ENCODE data around the gene UBE3C. TPM values are rescaled to one million over a fixed set of nuclear protein-coding genes. Genes with fewer than 3 reads are reported as not detected.
"Not testable (repeated sequence)": the region's sequence is repeated elsewhere in the genome, so short reads cannot be mapped to it uniquely, and the experiment has no call there.

Gene UBE3C
- total RNA-seq, 1 donor from 2014 or later: 60.4 TPM

GRCh38 chr7:157235357-157236333 is 96.9 kb downstream of the UBE3C start:
- DNase-seq (ENCODE audit: low spot score): no peak

DNA sequence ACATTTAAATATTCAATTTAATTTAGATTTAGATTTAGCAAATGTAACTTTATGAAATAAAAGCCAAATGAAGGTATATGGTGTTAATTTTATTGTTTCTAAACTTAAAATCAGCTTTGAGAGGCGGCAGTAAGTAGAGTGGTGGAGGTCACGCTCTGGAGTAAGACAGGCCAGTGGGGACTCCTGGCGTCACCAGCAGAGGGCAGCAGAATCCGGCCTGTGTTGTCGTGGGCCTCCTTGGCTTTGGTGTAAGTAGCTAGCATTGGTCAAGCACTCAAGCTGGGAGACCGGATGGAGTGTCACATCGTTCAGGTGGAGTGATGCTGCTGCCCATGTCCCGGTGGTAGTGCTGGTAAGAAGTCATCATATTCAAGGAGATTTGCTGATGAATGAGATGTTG is 99.4 kb downstream of the UBE3C start:
- no peak for DNase-seq (ENCODE audit: low spot score)

DNA sequence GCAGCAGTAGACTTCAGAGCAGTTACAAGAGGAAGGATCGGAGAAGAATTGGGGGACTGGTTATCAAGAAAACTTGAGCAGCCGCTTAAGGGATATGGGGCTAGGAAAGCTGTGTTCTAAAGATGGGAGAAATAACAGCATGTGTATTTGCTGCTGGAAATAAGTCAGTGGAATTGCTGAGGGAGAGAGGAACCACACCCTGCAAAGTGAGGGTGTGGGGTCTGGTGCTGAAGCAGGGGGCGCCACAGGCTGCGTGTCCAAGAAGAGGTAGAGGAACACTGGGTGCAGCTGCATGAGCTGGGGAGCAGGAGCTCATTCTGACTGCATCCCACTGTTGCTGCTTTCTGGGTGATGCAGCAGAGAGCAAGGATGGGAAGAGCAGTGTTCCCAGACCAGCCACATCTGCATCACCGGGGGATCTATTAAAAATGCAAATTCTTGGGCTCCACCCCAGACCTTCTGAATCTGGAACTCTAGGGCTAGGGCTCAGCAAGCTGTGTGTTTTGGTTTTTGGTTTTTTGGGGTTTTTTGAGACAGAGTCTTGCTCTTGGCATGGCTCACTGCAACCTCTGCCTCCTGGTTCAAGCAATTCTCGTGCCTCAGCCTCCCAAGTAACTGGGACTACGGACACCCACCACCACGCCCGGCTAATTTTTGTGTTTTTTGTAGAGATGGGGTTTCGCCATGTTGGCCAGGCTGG is 101.0 kb downstream of the UBE3C start:
- DNase-seq (ENCODE audit: low spot score): no peak

GRCh38 chr7:157241631-157242030 is 102.9 kb downstream of the UBE3C start:
- DNase-seq (ENCODE audit: low spot score): no peak

DNA sequence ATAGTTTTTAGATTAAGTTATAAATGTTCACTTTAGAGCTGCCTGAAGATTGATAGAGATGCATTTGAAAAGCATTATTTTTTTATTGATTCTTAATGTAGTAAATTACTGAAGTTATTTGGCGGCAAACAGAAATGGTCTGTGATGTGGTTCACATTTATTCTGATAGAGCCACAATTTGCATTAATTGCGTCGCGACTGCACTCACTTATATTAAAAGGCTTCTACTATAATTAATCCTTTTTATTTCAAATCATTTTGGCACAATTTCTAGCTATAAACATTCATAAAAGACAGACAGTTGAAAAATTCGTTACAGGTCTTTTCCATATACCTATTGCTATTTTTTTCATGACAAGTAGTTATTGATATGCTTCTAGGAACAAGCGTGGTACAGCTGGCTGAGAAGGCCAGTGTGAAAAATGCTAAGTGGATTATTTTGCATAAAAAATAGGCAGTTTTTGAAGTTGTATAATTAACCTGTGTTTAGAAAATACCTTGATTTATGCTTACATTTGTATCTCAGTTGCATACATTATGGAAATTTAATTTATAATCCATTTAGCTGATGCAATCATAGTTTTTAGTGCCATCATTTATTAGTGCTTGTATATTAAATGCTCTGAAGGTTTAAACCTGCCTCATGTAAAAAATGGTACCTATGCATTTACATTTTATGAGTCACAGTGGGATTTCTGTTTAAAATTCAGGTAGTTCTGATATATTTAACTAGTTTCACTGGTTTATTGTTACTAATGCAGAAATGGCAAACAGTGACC is 106.0 kb downstream of the UBE3C start:
- no peak for DNase-seq (ENCODE audit: low spot score)

GRCh38 chr7:157246052-157246451 is 107.3 kb downstream of the UBE3C start:
- no peak for DNase-seq (ENCODE audit: low spot score)

DNA sequence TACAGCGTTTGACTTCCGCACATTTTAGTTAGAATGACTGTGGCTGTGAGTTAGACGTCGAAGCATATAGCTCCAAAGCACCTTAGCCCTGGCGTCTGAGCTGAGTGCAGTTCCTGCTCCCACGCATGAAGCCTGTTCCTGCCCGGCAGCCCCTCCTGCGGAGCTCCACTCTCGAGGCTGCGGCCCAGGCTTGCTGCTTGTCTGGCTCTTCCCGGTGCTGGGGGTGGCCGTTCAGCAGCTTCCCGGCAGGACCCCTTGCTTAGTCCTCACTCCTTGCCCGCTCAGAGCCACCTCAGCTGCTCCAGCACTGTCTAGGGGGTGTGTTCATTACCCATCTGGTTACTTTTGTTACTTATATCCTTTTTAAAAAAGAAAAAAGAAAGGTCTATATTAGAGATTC is 109.9 kb downstream of the UBE3C start:
- DNase-seq (ENCODE audit: low spot score): no peak

GRCh38 chr7:157250605-157251228 is 112.0 kb downstream of the UBE3C start:
- DNase-seq (ENCODE audit: low spot score): peak; percentile 32

DNA sequence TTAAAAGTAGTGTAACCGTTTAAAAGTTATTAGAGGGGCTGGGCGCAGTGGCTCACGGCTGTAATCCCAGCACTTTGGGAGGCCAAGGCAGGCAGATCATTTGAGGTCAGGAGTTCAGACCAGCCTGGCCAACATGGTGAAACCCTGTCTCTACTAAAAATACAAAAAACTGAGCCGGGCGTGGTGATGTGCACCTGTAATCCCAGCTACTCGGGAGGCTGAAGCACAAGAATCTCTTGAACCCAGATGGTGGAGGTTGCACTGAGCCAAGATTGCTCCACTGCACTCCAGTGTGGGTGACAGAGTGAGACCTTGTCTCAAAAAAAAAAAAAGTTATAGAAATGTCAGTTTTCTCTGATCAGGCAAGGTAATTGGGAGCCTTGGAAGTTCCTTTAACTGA is 113.1 kb downstream of the UBE3C start:
- not testable (repeated sequence) for DNase-seq (ENCODE audit: low spot score)

- DNase-seq (ENCODE audit: low spot score): peak; percentile 37
These were observed 115.1 kb downstream of the UBE3C start for GRCh38 chr7:157253850-157254249.

DNA sequence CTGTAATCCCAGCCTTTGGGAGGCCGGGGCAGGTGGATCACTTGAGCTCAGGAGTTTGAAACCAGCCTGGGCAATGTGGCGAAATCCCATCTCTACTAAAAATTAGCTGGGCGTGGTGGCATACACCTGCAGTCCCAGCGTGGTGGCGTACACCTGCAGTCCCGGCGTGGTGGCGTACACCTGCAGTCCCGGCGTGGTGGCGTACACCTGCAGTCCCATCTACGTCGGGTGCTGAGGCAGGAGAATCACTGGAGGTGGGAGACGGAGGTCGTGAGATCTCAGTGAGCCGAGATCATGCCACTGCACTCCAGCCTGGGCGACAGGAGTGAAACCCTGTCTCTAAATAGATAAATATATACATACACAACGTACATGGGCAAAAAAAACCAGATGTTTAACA is 116.1 kb downstream of the UBE3C start:
- not testable (repeated sequence) for DNase-seq (ENCODE audit: low spot score)

GRCh38 chr7:157255201-157255606 is 116.5 kb downstream of the UBE3C start:
- no peak for DNase-seq (ENCODE audit: low spot score)

DNA sequence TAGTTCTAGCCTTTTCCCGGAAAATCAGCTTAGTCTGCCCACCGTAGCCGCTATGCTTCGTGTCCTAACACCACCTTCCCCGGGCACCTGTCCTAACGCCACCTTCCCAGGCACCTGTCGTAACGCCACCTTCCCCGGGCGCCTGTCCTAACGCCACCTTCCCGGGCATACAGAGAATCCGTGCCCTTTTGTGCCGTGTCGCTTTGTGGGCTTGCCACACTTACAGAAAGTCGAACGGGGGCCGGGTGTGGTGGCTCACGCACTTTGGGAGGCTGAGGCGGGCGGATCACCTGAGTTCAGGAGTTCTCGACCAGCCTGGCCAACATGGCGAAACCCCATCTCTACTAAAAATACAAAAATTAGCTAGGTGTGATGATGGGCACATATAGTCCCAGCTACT is 124.4 kb downstream of the UBE3C start:
- no peak for DNase-seq (ENCODE audit: low spot score)

- DNase-seq (ENCODE audit: low spot score): no peak
These were observed 126.3 kb downstream of the UBE3C start for GRCh38 chr7:157265051-157265450.

DNA sequence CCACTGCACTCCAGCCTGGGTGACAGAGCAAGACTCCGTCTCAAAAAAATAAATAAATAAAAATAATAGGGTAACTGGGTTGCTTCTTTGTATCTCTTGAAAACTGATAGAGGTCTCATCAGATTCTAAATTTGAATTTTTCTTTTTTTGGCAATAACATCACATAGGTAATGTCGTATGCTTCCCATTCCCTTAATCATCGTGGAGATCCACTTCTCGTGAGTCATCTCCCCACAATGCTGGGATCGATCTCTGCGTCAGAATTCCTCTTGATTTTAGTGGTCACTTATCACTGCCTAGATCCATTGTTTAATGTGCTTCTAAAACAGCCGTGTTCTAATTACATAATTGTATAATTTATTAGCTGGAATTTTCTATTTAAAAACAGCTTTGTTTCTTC is 127.5 kb downstream of the UBE3C start:
- no peak for DNase-seq (ENCODE audit: low spot score)

DNA sequence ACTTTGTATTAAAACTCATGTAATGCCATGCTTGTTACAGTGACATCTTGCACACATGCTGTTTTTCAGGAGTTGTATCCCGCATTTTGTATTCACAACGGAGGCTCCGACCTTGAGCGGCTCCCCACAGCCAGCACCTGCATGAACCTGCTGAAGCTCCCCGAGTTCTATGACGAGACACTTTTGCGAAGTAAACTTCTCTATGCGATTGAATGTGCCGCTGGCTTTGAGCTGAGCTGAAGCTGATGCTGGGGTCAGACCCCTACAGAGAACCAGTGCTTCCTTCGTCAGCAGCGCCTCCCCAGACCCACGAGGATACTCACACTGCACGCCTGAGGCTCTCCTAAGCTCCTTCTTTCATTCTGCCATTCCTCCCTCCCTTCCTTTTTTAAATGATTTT is 128.8 kb downstream of the UBE3C start:
- no peak for DNase-seq (ENCODE audit: low spot score)

DNA sequence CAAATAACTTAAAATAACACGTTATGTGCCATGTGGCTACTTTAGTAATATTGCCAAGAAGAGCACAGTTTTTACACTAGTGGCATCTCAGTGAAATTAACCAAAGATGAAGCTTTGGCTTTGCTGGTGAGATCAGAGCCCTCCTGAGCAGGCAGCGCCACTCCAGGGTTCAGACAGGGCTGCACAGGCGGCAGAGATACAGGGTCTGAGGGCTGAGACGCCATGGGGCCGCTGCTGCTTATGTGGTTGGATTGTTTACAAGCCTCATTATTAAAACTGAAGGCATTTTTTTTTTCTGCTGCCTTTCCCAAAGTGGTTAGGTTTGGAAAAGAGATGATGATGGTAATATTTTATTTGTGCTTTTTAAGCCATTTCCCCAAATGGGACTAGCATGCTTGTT is 129.2 kb downstream of the UBE3C start:
- DNase-seq (ENCODE audit: low spot score): no peak

DNA sequence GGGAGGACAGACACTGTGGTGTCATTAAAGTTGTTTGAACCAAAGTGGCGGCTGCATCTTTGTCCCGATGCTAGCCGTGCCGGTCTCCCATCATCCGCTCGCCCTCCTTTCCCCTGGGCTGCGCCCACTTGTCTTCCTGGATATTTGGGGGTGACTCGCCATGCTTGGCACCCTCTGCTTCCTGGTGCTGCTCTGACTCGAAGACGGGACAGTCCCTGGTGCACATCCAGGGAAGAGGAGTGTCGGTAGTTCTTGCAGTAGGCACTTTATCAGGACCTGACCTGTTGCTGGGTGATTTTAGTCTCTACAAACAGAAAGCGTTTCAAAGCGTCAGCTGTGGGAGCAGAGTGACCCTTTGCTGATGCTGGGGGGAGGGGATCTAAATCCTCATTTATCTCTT is 129.8 kb downstream of the UBE3C start:
- no peak for DNase-seq (ENCODE audit: low spot score)

DNA sequence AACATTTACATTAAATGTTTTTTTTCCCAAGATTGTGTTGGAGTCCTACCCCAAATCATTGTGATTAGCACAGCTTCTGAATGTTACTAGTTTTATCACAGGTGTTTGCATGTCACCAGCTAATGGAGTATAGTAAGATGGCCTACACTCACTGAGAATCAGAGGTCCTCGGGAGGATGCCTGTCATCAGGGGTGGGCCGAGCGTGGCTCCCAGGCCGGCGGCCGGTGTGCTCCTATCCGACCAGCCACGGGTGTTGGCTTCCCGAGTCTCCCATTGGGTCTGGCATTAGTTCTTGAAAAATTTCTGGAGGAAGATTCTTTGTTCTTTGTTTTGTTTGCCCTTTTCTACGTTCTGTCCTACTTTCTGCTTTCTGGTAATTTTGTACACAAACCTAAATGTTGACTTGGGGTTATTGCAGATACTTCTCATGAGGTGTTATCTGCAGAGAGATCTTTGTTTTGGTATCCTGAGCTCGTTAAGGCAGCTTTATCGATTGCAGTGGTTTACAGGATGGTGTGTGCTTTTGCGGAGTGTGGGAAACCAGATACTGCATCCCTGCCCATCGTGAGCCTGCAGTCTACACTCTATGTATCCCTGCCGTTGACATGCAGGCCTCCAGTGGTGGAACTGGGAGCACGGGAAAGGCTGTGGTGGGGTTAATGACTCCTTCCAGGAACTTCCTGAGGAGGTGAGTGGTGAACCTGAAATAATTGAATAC is 130.8 kb downstream of the UBE3C start:
- no peak for DNase-seq (ENCODE audit: low spot score)

- no peak for DNase-seq (ENCODE audit: low spot score)
These were observed 131.3 kb downstream of the UBE3C start for GRCh38 chr7:157270060-157270444.

Measured in mucosa of gallbladder (tissue), 1 donor.